GM12878 (cell line): ENCODE measurements around the gene FMOD. TPM values are rescaled to one million over a fixed set of nuclear protein-coding genes. Genes with fewer than 3 reads are reported as not detected.
A peak's percentile ranks its signal among the peaks of the same experiment; 100 is the strongest.

ENCODE experiments used
- ATAC-seq: fragments of 200-7000 bp; cut with Tn5 transposase; 3 replicates; pipeline ENCODE4 v1.9.1; 2020; ENCODE audit warnings: mild to moderate bottlenecking, moderate library complexity
- BruUV-seq: library from RNA; stranded (reverse); fragments of 400-500 nt; replicated peaks from 2 replicates; lab custom pipeline; 2021; lab: Mats Ljungman, UMichigan
- CTCF ChIA-PET: fragments of 300-600 bp; sonication (Branson Sonifier 250); formaldehyde crosslinking; extraction: SDS; loops from one replicate; lab custom pipeline; 2021; ENCODE audit warnings: inconsistent platforms; lab: Yijun Ruan, JAX
- POLR2A ChIA-PET: fragments of 350-600 bp; formaldehyde crosslinking; extraction: SDS; loops from one replicate; lab custom pipeline; 2021; ENCODE audit warnings: inconsistent platforms; lab: Charles Lee
- RAD21 ChIA-PET: fragments of 300-600 bp; sonication (Branson Sonifier 250); formaldehyde crosslinking; loops from one replicate; lab custom pipeline; 2023; ENCODE audit warnings: antibody characterized with exemption; ENCODE audit not compliant: unreplicated experiment; lab: Charles Lee
- SMC1A ChIA-PET: fragments of 300-600 bp; sonication (Branson Sonifier 250); formaldehyde crosslinking; loops from one replicate; lab custom pipeline; 2023; ENCODE audit not compliant: unreplicated experiment, uncharacterized antibody; lab: Charles Lee
- DNase-seq: peaks from one replicate; pipeline ENCODE4 v3.0.0-alpha.2; 2011; ENCODE audit warnings: low read depth, low spot score
- FAIRE-seq: peaks from 3 replicates; lab custom pipeline; 2011; peaks lifted over from hg19 to GRCh38; lab: Jason Lieb, UNC
- H2AFZ ChIP-seq: 2 replicates; pipeline ENCODE4 v1.6.0; 2011; ENCODE audit warnings: low read depth, low read length, control low read depth; ENCODE audit not compliant: control insufficient read depth
- H3K27ac ChIP-seq: 2 replicates; pipeline ENCODE4 v1.5.1; 2011; ENCODE audit warnings: control low read depth; ENCODE audit not compliant: control insufficient read depth, insufficient read depth
- H3K27me3 ChIP-seq, 2 experiments: replicated peaks in 1 of 2; 2 replicates each; pipeline versions ENCODE4 v1.6.0 to v1.6.1; 2011; ENCODE audit warnings: low read length in 1 of 2; ENCODE audit not compliant: control insufficient read depth in 2 of 2, insufficient read depth in 2 of 2
- H3K36me3 ChIP-seq, 2 experiments: 2 replicates each; pipeline ENCODE4 v1.5.1; 2011; ENCODE audit warnings: low read length in 1 of 2; ENCODE audit not compliant: control insufficient read depth in 2 of 2, insufficient read depth in 2 of 2
- H3K4me1 ChIP-seq: 2 replicates; pipeline ENCODE4 v1.6.1; 2011; ENCODE audit warnings: mild to moderate bottlenecking, low read length, moderate library complexity, mixed read lengths; ENCODE audit not compliant: control insufficient read depth, insufficient read depth
- H3K4me2 ChIP-seq: 2 replicates; pipeline ENCODE4 v1.6.0; 2011; ENCODE audit warnings: control low read depth; ENCODE audit not compliant: control insufficient read depth, insufficient read depth
- H3K4me3 ChIP-seq: fragments of 200-600 bp; sonication (generic); 2 replicates; pipeline ENCODE4 v1.5.1; 2016
- H3K79me2 ChIP-seq: 2 replicates; pipeline ENCODE4 v1.6.0; 2011; ENCODE audit warnings: low read length; ENCODE audit not compliant: control insufficient read depth, insufficient read depth
- H3K9ac ChIP-seq: 2 replicates; pipeline ENCODE4 v1.8.0; 2011; ENCODE audit warnings: low read length, control low read depth, mixed read lengths; ENCODE audit not compliant: control insufficient read depth, insufficient read depth
- H3K9me3 ChIP-seq: replicated peaks from 3 replicates; pipeline ENCODE4 v1.5.1; 2011; ENCODE audit warnings: mild to moderate bottlenecking, low read length; ENCODE audit not compliant: control insufficient read depth, insufficient read depth
- H4K20me1 ChIP-seq: 2 replicates; pipeline ENCODE4 v1.6.0; 2011; ENCODE audit not compliant: control insufficient read depth, insufficient read depth
- CHD1 ChIP-seq: IDR thresholded peaks from 2 replicates; pipeline ENCODE4 v1.6.1; 2012; ENCODE audit warnings: low read depth, low read length, improper control_type of control experiment
- CHD2 ChIP-seq: IDR thresholded peaks from 2 replicates; pipeline ENCODE4 v1.6.1; 2011; ENCODE audit warnings: low read depth, low read length, improper control_type of control experiment, borderline replicate concordance
- CHD4 ChIP-seq: fragments of 200-600 bp; sonication (generic); IDR thresholded peaks from 2 replicates; pipeline ENCODE4 v1.6.1; 2016; ENCODE audit warnings: mild to moderate bottlenecking
- ETV6 ChIP-seq, 2 experiments: fragments of 450-650 bp in 1 of 2; IDR thresholded peaks in 1 of 2; conservative IDR thresholded peaks in 1 of 2; 2 replicates each; pipeline ENCODE4 v1.6.1; 2014; ENCODE audit warnings: antibody characterized with exemption in 1 of 2, borderline replicate concordance in 1 of 2, low read depth in 1 of 2, mild to moderate bottlenecking in 1 of 2, moderate library complexity in 1 of 2
- MLLT1 ChIP-seq: fragments of 450-650 bp; IDR thresholded peaks from 2 replicates; pipeline ENCODE4 v1.6.1; 2016; ENCODE audit warnings: mild to moderate bottlenecking
- NFXL1 ChIP-seq: fragments of 450-650 bp; IDR thresholded peaks from 2 replicates; pipeline ENCODE4 v1.6.1; 2017; ENCODE audit warnings: antibody characterized with exemption, mild to moderate bottlenecking, borderline replicate concordance
- NR2C1 ChIP-seq: fragments of 450-650 bp; IDR thresholded peaks from 2 replicates; pipeline ENCODE4 v1.6.1; 2017; ENCODE audit warnings: antibody characterized with exemption, mild to moderate bottlenecking, moderate library complexity
- NR2C2 ChIP-seq: IDR thresholded peaks from 2 replicates; pipeline ENCODE4 v1.6.1; 2011; ENCODE audit warnings: borderline replicate concordance, low read depth; ENCODE audit not compliant: control insufficient read depth, insufficient read length
- PBX3 ChIP-seq: IDR thresholded peaks from 2 replicates; pipeline ENCODE4 v1.6.1; 2011; ENCODE audit warnings: mild to moderate bottlenecking, low read depth, low read length, moderate library complexity; ENCODE audit not compliant: insufficient replicate concordance
- POU2F2 ChIP-seq: IDR thresholded peaks from 3 replicates; pipeline ENCODE4 v1.6.1; 2011; ENCODE audit warnings: low read depth, mild to moderate bottlenecking, low read length, borderline replicate concordance
- TCF7 ChIP-seq: IDR thresholded peaks from 2 replicates; pipeline ENCODE4 v1.6.1; 2014; ENCODE audit warnings: antibody characterized with exemption, borderline replicate concordance
- ZNF217 ChIP-seq: fragments of 450-650 bp; IDR thresholded peaks from 2 replicates; pipeline ENCODE4 v1.6.1; 2017; ENCODE audit warnings: antibody characterized with exemption, mild to moderate bottlenecking
- ZZZ3 ChIP-seq: IDR thresholded peaks from 2 replicates; pipeline ENCODE4 v1.6.1; 2011; ENCODE audit warnings: low read depth; ENCODE audit not compliant: control insufficient read depth, insufficient read length
- WGBS: methylation state at CpG from one replicate; pipeline ENCODE4 v1.1.6; 2016; ENCODE audit warnings: low lambda C conversion rate; ENCODE audit not compliant: insufficient replicate concordance, insufficient coverage; ENCODE audit errors: missing lambda C conversion rate; 5-methylcytosine and 5-hydroxymethylcytosine counted together
- in situ Hi-C: fragments of 300-500 bp; cut with MboI; formaldehyde crosslinking; loops from 9 replicates; pipeline ENCODE4 v1.14.3; 2018; ENCODE audit warnings: mixed read lengths
- intact Hi-C: fragments of 100-400 bp; cut with micrococcal nuclease; formaldehyde crosslinking; loops from one replicate; pipeline ENCODE4 v1.14.2; 2022; ENCODE audit not compliant: unreplicated experiment
- polyA plus RNA-seq, 11 experiments: library from polyadenylated mRNA; depleted of rRNA in 4 of 11; unstranded in 6 of 11; stranded (reverse) in 5 of 11; fragments of >200 nt; fragmentation: Nextera tagmentation in 4 of 11; fragmentation: Illumina TruSeq in 1 of 11; extraction: Ambion mirVana in 4 of 11; extraction: Trizol in 1 of 11; gene quantifications; 1 replicate in 1 of 11; 2 replicates in 10 of 11; pipeline versions ENCODE4 v1.2.1 to v1.2.3, GENCODE V29; 2011 to 2016; ENCODE audit warnings: inconsistent platforms in 2 of 11, missing spikeins in 2 of 11, low read depth in 1 of 11
- total RNA-seq, 4 experiments: library from RNA; depleted of rRNA in 3 of 4; stranded (reverse); fragments of >200 nt in 3 of 4; fragmentation: Illumina TruSeq in 1 of 4; extraction: Trizol in 1 of 4; gene quantifications; 2 replicates each; pipeline versions ENCODE4 v1.2.1 to v1.2.3, GENCODE V29; 2013 to 2021
- TF ChIP-seq, protein P1 (sequence below): fragments of 450-650 bp; formaldehyde crosslinking; IDR thresholded peaks from 2 replicates; pipeline ENCODE4 v1.4.0; 2020; ENCODE audit warnings: mild to moderate bottlenecking, moderate library complexity

The FMOD gene
- total and polyA plus RNA-seq, 10 of the 15 experiments (the other 5 are each of a cell fraction or from before 2014, with no cell fraction given) = 0.03 to 0.26 (median 0.11) TPM; not detected in 7

GRCh38 chr1:203327684-203328457 lies 23.1 kb downstream of the FMOD start:
- Histone ChIP-seq H3K4me2 (peak overlapping the region; percentile 91), H3K27ac (peak overlapping the region; percentile 98), H3K4me1 (peaks cover 54% of the 10 kb centered on the region), H3K9ac (peak overlapping the region; percentile 87), H2AFZ (peak overlapping the region; percentile 87), H3K79me2 (peaks cover 14% of the 10 kb centered on the region), H3K9me3 (no peaks in the 10 kb centered on the region), H3K4me3 (peak overlapping the region; percentile 46; the same call in 1 of the 2 replicates), H3K36me3 (no peaks in the 10 kb centered on the region), H3K27me3 (no peaks in the 10 kb centered on the region), H4K20me1 (no peaks in the 10 kb centered on the region)
- no peak for DNase-seq
- peak; percentile 54 for ATAC-seq
- FAIRE-seq = no peak
- WGBS = under 1% methylated on average over 31 of the region's 31 CpGs
- in situ Hi-C loops (no loop called here), intact Hi-C loops (loop anchor here (1.0 kb wide), 2 partner anchors 22 to 55 kb away; no protein-coding TSS in a partner anchor)
- ChIA-PET POLR2A (interaction anchor here (0.6 to 9.5 kb wide), 9 partner anchors 10 to 1991 kb away, joined by 3 to 395 read pairs (median 7); partner anchors contain the start of genes BTG2 and TMEM183A), RAD21 (interaction anchor here (0.6 to 9.5 kb wide), 10 partner anchors 9 to 149 kb away, joined by 3 to 541 read pairs (median 12); partner anchors contain the start of gene BTG2), CTCF (interaction anchor here (1.0 to 10.0 kb wide), 9 partner anchors 11 to 64 kb away, joined by 4 to 281 read pairs (median 52); partner anchors contain the start of gene BTG2), SMC1A (interaction anchor here (0.8 to 9.8 kb wide), 6 partner anchors 10 to 112 kb away, joined by 3 to 590 read pairs (median 85); partner anchors contain the start of gene BTG2)
- no TSS peak for BruUV-seq
- no peak for TF ChIP-seq ETV6 (conservative IDR thresholded peaks at IDR 0.05 in 1 of 2, IDR thresholded peaks at IDR 0.05 in 1 of 2; ENCODE audit: borderline replicate concordance in 1 of 2, low read depth in 1 of 2)
- TF ChIP-seq CHD4 = no peak
- no peak for TF ChIP-seq CHD1
- TF ChIP-seq, protein P1, sequence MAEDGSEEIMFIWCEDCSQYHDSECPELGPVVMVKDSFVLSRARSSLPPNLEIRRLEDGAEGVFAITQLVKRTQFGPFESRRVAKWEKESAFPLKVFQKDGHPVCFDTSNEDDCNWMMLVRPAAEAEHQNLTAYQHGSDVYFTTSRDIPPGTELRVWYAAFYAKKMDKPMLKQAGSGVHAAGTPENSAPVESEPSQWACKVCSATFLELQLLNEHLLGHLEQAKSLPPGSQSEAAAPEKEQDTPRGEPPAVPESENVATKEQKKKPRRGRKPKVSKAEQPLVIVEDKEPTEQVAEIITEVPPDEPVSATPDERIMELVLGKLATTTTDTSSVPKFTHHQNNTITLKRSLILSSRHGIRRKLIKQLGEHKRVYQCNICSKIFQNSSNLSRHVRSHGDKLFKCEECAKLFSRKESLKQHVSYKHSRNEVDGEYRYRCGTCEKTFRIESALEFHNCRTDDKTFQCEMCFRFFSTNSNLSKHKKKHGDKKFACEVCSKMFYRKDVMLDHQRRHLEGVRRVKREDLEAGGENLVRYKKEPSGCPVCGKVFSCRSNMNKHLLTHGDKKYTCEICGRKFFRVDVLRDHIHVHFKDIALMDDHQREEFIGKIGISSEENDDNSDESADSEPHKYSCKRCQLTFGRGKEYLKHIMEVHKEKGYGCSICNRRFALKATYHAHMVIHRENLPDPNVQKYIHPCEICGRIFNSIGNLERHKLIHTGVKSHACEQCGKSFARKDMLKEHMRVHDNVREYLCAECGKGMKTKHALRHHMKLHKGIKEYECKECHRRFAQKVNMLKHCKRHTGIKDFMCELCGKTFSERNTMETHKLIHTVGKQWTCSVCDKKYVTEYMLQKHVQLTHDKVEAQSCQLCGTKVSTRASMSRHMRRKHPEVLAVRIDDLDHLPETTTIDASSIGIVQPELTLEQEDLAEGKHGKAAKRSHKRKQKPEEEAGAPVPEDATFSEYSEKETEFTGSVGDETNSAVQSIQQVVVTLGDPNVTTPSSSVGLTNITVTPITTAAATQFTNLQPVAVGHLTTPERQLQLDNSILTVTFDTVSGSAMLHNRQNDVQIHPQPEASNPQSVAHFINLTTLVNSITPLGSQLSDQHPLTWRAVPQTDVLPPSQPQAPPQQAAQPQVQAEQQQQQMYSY (CRISPR knock-in tag) = no peak
- no peak for TF ChIP-seq NR2C2
- TF ChIP-seq NFXL1 = peak; percentile 48; the same call in 1 of the 2 replicates
- no peak for TF ChIP-seq TCF7
- TF ChIP-seq CHD2 = 0 out of 2 replicates have a peak, but pooled peaks have one; percentile 35
- no peak for TF ChIP-seq NR2C1
- peak; percentile 97 for TF ChIP-seq ZNF217
- TF ChIP-seq MLLT1 = peak; percentile 91
- TF ChIP-seq PBX3 = no peak
- TF ChIP-seq ZZZ3 = no peak
- TF ChIP-seq POU2F2 = peak; percentile 24; the same call in 1 of the 3 replicates
